Panc1 (cell line): ENCODE measurements around the gene NTNG2. TPM values are rescaled to one million over a fixed set of nuclear protein-coding genes. Genes with fewer than 3 reads are reported as not detected.

ENCODE experiments used
- ATAC-seq: fragments of 200-7000 bp; cut with Tn5 transposase; 2 replicates; pipeline ENCODE4 v1.9.1; 2020; ENCODE audit warnings: mild to moderate bottlenecking, moderate library complexity
- BruUV-seq: library from RNA; stranded (reverse); fragments of 400-500 nt; replicated peaks from 2 replicates; lab custom pipeline; 2021; lab: Mats Ljungman, UMichigan
- CTCF ChIA-PET: fragments of 300-600 bp; sonication (Branson Sonifier 250); formaldehyde crosslinking; loops from one replicate; lab custom pipeline; 2022; ENCODE audit warnings: antibody characterized with exemption; lab: Charles Lee
- POLR2A ChIA-PET: fragments of 300-600 bp; sonication (Branson Sonifier 250); formaldehyde crosslinking; loops from one replicate; lab custom pipeline; 2022; ENCODE audit warnings: antibody characterized with exemption; lab: Charles Lee
- DNase-seq: peaks from one replicate; pipeline ENCODE4 v3.0.0-alpha.2; 2010; ENCODE audit warnings: low read depth, low spot score
- H3K27ac ChIP-seq: 2 replicates; pipeline ENCODE4 v1.5.1; 2011; ENCODE audit warnings: mild to moderate bottlenecking, low read length, inconsistent platforms
- H3K27me3 ChIP-seq: fragments of 200-500 bp; sonication (Bioruptor generic); 2 replicates; pipeline ENCODE4 v1.6.0; 2014; ENCODE audit warnings: low read length, inconsistent platforms; ENCODE audit not compliant: control insufficient read depth, insufficient read depth
- H3K36me3 ChIP-seq: fragments of 200-500 bp; sonication (Bioruptor generic); 2 replicates; pipeline ENCODE4 v1.5.1; 2014; ENCODE audit warnings: inconsistent platforms, mild to moderate bottlenecking, low read length, moderate library complexity; ENCODE audit not compliant: control insufficient read depth, insufficient read depth
- H3K4me1 ChIP-seq: 2 replicates; pipeline ENCODE4 v1.5.1; 2011; ENCODE audit warnings: inconsistent platforms, mild to moderate bottlenecking, low read length, moderate library complexity; ENCODE audit not compliant: control insufficient read depth, insufficient read depth
- H3K4me3 ChIP-seq, 2 experiments: 2 replicates each; pipeline ENCODE4 v1.5.1; 2011 to 2012; ENCODE audit warnings: low read depth in 2 of 2, low read length in 2 of 2, mild to moderate bottlenecking in 2 of 2, inconsistent platforms in 1 of 2, moderate library complexity in 1 of 2
- H3K9me3 ChIP-seq: fragments of 200-500 bp; sonication (Bioruptor generic); 2 replicates; pipeline ENCODE4 v1.5.1; 2014; ENCODE audit warnings: low read depth, mild to moderate bottlenecking, inconsistent platforms, low read length, moderate library complexity; ENCODE audit not compliant: control insufficient read depth, insufficient read depth
- POLR2AphosphoS5 ChIP-seq: IDR thresholded peaks from 2 replicates; pipeline ENCODE4 v1.6.1; 2012; ENCODE audit warnings: mild to moderate bottlenecking, low read depth, low read length, moderate library complexity
- SIN3A ChIP-seq: IDR thresholded peaks from 2 replicates; pipeline ENCODE4 v1.6.1; 2012; ENCODE audit warnings: low read depth, mild to moderate bottlenecking, low read length, moderate library complexity, borderline replicate concordance; ENCODE audit not compliant: insufficient read depth
- TCF7L2 ChIP-seq: IDR thresholded peaks from 2 replicates; pipeline ENCODE4 v1.6.1; 2011; ENCODE audit warnings: mild to moderate bottlenecking, low read depth, low read length, inconsistent platforms
- in situ Hi-C: cut with HindIII; loops from 2 replicates; pipeline ENCODE4 v1.10.0; 2016; ENCODE audit warnings: low sequenced_read_pairs, low pct_unique_long_range_greater_than_20kb
- intact Hi-C: fragments of 100-400 bp; cut with micrococcal nuclease; formaldehyde crosslinking; loops from one replicate; pipeline ENCODE4 v1.10.0; 2022; ENCODE audit not compliant: unreplicated experiment
- total RNA-seq: library from RNA; stranded (reverse); gene quantifications from one replicate; pipeline ENCODE4 v1.2.1, GENCODE V29; 2021; ENCODE audit not compliant: unreplicated experiment
- TF ChIP-seq, protein P1 (sequence below): fragments of 450-650 bp; IDR thresholded peaks from 2 replicates; pipeline ENCODE4 v1.5.1; 2017; ENCODE audit warnings: mild to moderate bottlenecking
- TF ChIP-seq, protein P2 (sequence below), 2 experiments: IDR thresholded peaks; 2 replicates each; pipeline ENCODE4 v1.6.1; 2011 to 2012; ENCODE audit warnings: low read depth in 2 of 2, control low read depth in 1 of 2, low read length in 1 of 2, mild to moderate bottlenecking in 1 of 2, moderate library complexity in 1 of 2; ENCODE audit not compliant: insufficient read depth in 1 of 2

The NTNG2 gene
- total RNA-seq, 1 experiment from 2014 or later, result 5.1 TPM

DNA sequence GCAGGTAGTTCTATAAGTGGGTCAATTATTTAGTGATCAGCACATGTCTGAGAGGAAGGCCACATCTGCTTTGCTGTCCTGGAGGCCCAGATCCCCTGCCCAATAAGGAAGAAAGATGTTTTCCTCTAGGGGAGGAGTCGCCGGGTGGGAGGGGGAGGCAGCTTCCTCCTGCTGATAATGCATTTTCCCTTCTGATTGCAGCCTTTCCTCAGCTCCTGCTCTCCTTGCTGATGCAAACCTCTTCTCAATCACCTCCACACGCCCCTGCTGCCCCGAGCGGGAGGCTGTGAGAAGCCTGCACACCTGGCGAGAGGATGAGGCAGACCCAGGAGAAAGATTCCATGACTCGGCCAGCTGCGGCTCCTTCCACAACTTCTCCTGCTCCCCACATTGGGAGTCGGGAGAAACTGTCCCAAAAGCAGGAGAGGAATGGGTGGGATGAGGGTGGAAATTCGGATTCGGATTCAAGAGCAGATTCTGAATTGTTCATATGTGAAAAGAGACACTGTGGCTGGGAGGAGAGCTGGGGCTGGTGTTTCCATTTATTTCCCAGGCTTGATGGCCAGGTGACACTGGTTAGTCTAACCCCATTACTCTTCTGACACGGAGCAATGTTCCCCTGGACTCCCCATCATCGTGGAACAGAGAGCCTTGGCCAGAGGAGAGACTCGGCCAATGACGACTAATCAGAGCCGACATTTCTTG is 6.8 kb upstream of the NTNG2 start:
- Histone ChIP-seq H3K27ac (no peak overlapping the region), H3K9me3 (no peaks in the 10 kb centered on the region), H3K27me3 (no peaks in the 10 kb centered on the region), H3K36me3 (no peaks in the 10 kb centered on the region), H3K4me3 (no peak overlapping the region), H3K4me1 (no peaks in the 10 kb centered on the region)
- DNase-seq (no peak), ATAC-seq (no peak)
- no peak for TF ChIP-seq SIN3A
- TF ChIP-seq POLR2AphosphoS5, result no peak
- TF ChIP-seq TCF7L2, result no peak
- CTCF ChIA-PET, result no interaction called here
- intact Hi-C loops (no loop called here), in situ Hi-C loops (no loop called here)
- POLR2A ChIA-PET, result no interaction called here
- BruUV-seq, result no TSS peak

DNA sequence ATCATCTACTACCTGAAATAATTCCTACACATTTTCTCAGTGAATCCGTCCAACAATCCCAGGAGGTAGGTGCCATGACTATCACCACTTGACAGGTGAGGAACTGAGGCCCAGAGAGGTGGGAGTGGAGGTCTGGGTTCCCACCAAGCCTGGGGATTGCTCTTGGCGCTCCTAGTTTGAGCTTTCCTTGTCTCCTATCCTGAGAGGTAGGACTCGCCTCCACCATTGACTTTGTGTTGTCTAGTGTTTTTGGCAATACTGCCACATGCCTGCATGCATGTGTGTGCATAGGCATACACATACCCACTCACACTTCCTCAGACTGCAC is 6.3 kb upstream of the NTNG2 start:
- no peak overlapping the region for H3K27ac ChIP-seq
- no peaks in the 10 kb centered on the region for H3K27me3 ChIP-seq
- peaks cover under 1% of the 10 kb centered on the region; the same call in 1 of the 2 replicates for H3K4me1 ChIP-seq
- in situ Hi-C loops, result no loop called here
- H3K4me3 ChIP-seq, result no peak overlapping the region
- ATAC-seq (no peak), DNase-seq (no peak)
- no peaks in the 10 kb centered on the region for H3K9me3 ChIP-seq
- BruUV-seq, result no TSS peak
- ChIA-PET POLR2A (no interaction called here), CTCF (no interaction called here)
- intact Hi-C loops, result no loop called here
- TF ChIP-seq, protein P1, sequence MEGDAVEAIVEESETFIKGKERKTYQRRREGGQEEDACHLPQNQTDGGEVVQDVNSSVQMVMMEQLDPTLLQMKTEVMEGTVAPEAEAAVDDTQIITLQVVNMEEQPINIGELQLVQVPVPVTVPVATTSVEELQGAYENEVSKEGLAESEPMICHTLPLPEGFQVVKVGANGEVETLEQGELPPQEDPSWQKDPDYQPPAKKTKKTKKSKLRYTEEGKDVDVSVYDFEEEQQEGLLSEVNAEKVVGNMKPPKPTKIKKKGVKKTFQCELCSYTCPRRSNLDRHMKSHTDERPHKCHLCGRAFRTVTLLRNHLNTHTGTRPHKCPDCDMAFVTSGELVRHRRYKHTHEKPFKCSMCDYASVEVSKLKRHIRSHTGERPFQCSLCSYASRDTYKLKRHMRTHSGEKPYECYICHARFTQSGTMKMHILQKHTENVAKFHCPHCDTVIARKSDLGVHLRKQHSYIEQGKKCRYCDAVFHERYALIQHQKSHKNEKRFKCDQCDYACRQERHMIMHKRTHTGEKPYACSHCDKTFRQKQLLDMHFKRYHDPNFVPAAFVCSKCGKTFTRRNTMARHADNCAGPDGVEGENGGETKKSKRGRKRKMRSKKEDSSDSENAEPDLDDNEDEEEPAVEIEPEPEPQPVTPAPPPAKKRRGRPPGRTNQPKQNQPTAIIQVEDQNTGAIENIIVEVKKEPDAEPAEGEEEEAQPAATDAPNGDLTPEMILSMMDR, result no peak
- TF ChIP-seq TCF7L2 (no peak), POLR2AphosphoS5 (no peak), SIN3A (no peak)
- TF ChIP-seq, protein P2, sequence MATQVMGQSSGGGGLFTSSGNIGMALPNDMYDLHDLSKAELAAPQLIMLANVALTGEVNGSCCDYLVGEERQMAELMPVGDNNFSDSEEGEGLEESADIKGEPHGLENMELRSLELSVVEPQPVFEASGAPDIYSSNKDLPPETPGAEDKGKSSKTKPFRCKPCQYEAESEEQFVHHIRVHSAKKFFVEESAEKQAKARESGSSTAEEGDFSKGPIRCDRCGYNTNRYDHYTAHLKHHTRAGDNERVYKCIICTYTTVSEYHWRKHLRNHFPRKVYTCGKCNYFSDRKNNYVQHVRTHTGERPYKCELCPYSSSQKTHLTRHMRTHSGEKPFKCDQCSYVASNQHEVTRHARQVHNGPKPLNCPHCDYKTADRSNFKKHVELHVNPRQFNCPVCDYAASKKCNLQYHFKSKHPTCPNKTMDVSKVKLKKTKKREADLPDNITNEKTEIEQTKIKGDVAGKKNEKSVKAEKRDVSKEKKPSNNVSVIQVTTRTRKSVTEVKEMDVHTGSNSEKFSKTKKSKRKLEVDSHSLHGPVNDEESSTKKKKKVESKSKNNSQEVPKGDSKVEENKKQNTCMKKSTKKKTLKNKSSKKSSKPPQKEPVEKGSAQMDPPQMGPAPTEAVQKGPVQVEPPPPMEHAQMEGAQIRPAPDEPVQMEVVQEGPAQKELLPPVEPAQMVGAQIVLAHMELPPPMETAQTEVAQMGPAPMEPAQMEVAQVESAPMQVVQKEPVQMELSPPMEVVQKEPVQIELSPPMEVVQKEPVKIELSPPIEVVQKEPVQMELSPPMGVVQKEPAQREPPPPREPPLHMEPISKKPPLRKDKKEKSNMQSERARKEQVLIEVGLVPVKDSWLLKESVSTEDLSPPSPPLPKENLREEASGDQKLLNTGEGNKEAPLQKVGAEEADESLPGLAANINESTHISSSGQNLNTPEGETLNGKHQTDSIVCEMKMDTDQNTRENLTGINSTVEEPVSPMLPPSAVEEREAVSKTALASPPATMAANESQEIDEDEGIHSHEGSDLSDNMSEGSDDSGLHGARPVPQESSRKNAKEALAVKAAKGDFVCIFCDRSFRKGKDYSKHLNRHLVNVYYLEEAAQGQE (IDR thresholded peaks at IDR 0.05; ENCODE audit: insufficient read depth in 1 of 2, low read depth in 2 of 2, low read length in 1 of 2), result no peak
- no peaks in the 10 kb centered on the region for H3K36me3 ChIP-seq

DNA sequence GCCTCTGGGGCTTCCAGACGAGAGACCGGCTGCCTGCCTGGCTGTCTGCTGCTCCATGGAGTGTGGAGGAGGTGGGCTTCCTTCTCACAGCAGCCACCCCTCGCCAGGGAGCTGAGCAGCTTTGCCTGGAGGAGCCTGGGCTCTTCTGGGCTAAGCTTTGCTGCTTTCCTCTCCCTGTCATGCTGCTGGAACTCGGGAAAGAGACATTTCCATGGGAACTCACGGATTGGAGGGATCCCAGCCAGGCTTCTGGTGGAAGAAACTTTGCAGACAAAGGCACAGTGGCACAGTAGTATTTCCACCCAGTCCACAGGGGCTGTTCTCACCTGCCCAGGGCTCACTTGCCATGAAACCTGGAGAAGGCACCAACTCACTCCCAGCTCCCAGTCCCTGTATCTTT is 5.6 kb upstream of the NTNG2 start:
- in situ Hi-C loops, result no loop called here
- Histone ChIP-seq H3K4me3 (no peak overlapping the region), H3K36me3 (no peaks in the 10 kb centered on the region), H3K4me1 (peaks cover 5% of the 10 kb centered on the region), H3K27me3 (no peaks in the 10 kb centered on the region), H3K9me3 (no peaks in the 10 kb centered on the region), H3K27ac (no peak overlapping the region)
- no TSS peak for BruUV-seq
- DNase-seq (no peak), ATAC-seq (no peak)
- TF ChIP-seq, protein P2 (IDR thresholded peaks at IDR 0.05; ENCODE audit: insufficient read depth in 1 of 2, low read depth in 2 of 2, low read length in 1 of 2), result no peak
- TF ChIP-seq SIN3A (no peak), POLR2AphosphoS5 (no peak), TCF7L2 (no peak)
- TF ChIP-seq, protein P1, result no peak
- CTCF ChIA-PET, result interaction anchor here (0.6 kb wide), 1 partner anchor 27 kb away, joined by 3 read pairs; no protein-coding TSS in a partner anchor
- POLR2A ChIA-PET, result no interaction called here
- intact Hi-C loops, result no loop called here
